Tibial nerve (tissue), 3 donors: Measurements from ENCODE around the gene HAUS6.
A peak's percentile ranks its signal among the peaks of the same experiment; 100 is the strongest.

Experiments
- CTCF ChIP-seq, 5 experiments: fragments of 200-600 bp in 3 of 5; fragments of 450-650 bp in 2 of 5; sonication (generic) in 3 of 5; IDR thresholded peaks; one replicate each; pipeline ENCODE4 v1.5.1; 2016 to 2019; ENCODE audit warnings: antibody characterized with exemption in 5 of 5, mild to moderate bottlenecking in 3 of 5, moderate library complexity in 2 of 5
- POLR2A ChIP-seq, 2 donors: fragments of 450-650 bp; IDR thresholded peaks; one replicate each; pipeline ENCODE4 v1.6.1; 2017; ENCODE audit warnings: antibody characterized with exemption in 2 of 2, mild to moderate bottlenecking in 2 of 2, moderate library complexity in 2 of 2

- TF ChIP-seq CTCF (IDR thresholded peaks at IDR 0.05) (peak; percentile 62 to 77 (median 70)), POLR2A (IDR thresholded peaks at IDR 0.05) (no peak)
Observed at GRCh38 chr9:19028835-19029451, 73.8 kb downstream of the HAUS6 start.
